ENCODE measurements around the gene XPR1. TPM values are rescaled to one million over a fixed set of nuclear protein-coding genes. Genes with fewer than 3 reads are reported as not detected.
A peak's percentile ranks its signal among the peaks of the same experiment; 100 is the strongest.

The XPR1 gene
- total and polyA plus RNA-seq, 8 donors = 0.92 to 27.0 (median 4.5) TPM

DNA sequence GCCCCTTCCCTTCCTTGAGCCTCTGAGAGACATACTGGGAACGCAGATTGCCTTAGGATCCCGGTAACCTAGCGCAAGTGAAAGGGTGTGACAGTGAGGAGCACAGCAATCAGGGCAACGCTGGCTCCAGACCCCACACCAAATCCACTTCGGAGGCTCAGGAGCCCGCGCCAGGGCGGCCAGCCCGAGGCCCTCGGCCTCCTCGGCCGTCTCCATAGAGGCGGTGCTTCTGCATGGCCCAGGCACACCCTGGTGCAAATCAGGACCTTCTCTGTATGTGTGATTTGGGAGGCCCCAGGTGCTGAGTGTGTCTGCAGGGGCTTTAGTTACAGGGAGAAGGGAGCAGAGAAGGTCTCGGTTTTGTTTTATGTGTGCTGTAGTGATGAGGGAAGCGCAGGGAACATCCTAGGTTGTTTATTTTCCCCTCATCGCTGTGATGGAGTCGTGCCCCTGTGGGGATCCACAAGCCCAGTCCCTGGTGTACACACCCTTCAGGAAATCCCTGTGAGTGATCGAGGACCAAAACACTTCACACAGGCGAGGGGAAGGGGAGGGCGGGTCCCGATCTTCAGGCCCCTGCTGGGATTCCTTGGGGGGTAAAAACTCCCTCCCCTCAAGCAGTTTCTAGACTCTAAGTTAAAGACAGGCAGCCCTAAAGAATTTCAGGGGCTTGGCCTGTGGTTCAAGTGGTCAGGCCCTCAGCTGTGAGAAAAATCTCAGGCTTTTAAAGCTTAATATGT lies 290.2 kb downstream of the XPR1 start:
- peaks cover 0 to 25% (median 9%) of the 10 kb centered on the region in 4 donors for H3K36me3 ChIP-seq
- peaks cover 9 to 28% (median 16%) of the 10 kb centered on the region in 4 donors for H3K4me1 ChIP-seq
- H3K9me3 ChIP-seq = no peaks in the 10 kb centered on the region
- intact Hi-C loops (cut with DNase I; ENCODE audit: low total_unique reads) = no loop called here
- H3K27me3 ChIP-seq = no peaks in the 10 kb centered on the region
- H3K27ac ChIP-seq = no peak overlapping the region
- 80 to 88% (median 83%) methylated on average over 9 to 21 of the region's 21 CpGs for WGBS, 5 donors
- no peak overlapping the region for H3K4me3 ChIP-seq
- TF ChIP-seq EP300 (IDR thresholded peaks at IDR 0.05) (no peak), POLR2A (IDR thresholded peaks at IDR 0.05) (no peak), POLR2AphosphoS5 (IDR thresholded peaks at IDR 0.05) (no peak)
- TF ChIP-seq, protein P1, sequence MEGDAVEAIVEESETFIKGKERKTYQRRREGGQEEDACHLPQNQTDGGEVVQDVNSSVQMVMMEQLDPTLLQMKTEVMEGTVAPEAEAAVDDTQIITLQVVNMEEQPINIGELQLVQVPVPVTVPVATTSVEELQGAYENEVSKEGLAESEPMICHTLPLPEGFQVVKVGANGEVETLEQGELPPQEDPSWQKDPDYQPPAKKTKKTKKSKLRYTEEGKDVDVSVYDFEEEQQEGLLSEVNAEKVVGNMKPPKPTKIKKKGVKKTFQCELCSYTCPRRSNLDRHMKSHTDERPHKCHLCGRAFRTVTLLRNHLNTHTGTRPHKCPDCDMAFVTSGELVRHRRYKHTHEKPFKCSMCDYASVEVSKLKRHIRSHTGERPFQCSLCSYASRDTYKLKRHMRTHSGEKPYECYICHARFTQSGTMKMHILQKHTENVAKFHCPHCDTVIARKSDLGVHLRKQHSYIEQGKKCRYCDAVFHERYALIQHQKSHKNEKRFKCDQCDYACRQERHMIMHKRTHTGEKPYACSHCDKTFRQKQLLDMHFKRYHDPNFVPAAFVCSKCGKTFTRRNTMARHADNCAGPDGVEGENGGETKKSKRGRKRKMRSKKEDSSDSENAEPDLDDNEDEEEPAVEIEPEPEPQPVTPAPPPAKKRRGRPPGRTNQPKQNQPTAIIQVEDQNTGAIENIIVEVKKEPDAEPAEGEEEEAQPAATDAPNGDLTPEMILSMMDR (IDR thresholded peaks at IDR 0.05) = no peak
- DNase-seq = no peak

DNA sequence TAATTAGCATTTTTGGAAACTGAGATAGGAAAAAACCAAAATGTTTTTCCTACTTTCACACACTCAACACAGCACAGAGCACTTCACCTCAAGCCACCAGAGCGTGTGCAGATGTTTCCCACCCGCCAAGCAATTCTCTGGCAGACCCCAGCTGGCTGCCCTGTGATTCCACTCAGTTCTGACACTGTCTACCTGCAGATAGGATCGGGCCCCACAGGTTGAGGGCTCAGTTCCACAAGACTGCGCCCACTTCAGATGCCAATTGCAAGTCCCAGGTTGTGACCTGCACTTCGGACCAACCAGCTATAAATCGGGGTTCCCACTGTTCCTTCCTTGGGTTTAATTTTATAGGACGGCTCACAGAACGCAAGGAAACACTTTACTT lies 290.8 kb downstream of the XPR1 start:
- intact Hi-C loops (cut with DNase I; ENCODE audit: low total_unique reads) = no loop called here
- DNase-seq = no peak
- WGBS, 5 donors = 82 to 91% (median 88%) methylated on average over 8 of the region's 8 CpGs
- TF ChIP-seq, protein P1 (IDR thresholded peaks at IDR 0.05) = no peak
- TF ChIP-seq POLR2A (IDR thresholded peaks at IDR 0.05) = no peak
- TF ChIP-seq EP300 (IDR thresholded peaks at IDR 0.05) = no peak
- TF ChIP-seq POLR2AphosphoS5 (IDR thresholded peaks at IDR 0.05) = no peak
- no peaks in the 10 kb centered on the region for H3K9me3 ChIP-seq
- H3K27ac ChIP-seq = no peak overlapping the region
- H3K4me1 ChIP-seq = peaks cover 13 to 34% (median 19%) of the 10 kb centered on the region in 4 donors
- no peak overlapping the region for H3K4me3 ChIP-seq
- H3K27me3 ChIP-seq = no peaks in the 10 kb centered on the region
- peaks cover 0 to 19% (median 5%) of the 10 kb centered on the region in 4 donors for H3K36me3 ChIP-seq

DNA sequence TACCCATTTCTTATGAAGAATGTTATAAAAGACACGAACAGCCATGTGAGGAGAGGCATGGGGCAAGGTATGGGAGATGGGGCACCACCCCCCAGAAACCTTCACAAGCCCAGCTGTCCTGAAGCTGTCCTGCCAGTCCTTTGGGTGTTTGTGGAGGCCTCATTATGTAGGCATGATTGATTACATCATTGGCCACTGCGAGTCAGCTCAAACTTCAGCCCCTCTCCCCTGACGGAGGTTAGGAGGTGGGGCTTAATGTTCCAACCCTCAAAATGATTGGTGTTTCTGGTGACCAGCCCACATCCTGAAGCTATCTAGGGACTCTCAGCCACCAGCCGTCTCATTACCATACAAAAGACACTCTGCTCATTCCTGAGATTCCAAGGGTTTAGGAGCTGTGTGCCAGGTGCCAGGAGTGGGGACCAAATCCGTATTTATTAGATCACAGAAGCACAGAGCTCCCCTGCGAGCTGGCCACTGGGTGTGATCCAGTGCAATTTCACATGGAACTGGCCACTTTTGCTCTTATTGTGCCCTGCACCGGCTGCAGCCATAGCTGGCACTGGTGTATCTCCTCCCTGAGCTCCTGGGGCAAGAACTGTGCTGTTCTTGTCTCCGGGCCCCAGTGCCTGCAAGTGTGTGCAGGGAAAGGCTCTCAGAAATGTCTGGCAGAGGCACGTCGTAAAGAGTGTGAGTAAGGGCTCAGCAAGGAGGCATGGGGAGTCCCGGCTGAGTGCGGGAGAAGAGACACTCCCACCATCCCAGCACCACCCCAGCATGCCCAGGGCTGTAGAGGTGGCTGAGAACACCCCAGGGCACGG lies 291.4 kb downstream of the XPR1 start:
- intact Hi-C loops (cut with DNase I; ENCODE audit: low total_unique reads) = no loop called here
- Histone ChIP-seq H3K9me3 (no peaks in the 10 kb centered on the region), H3K27ac (no peak overlapping the region), H3K36me3 (peaks cover 0 to 13% (median 2%) of the 10 kb centered on the region in 4 donors), H3K27me3 (no peaks in the 10 kb centered on the region), H3K4me3 (no peak overlapping the region), H3K4me1 (peaks cover 13 to 40% (median 23%) of the 10 kb centered on the region in 4 donors)
- WGBS, 5 donors = 51 to 60% (median 57%) methylated on average over 9 to 13 of the region's 13 CpGs
- TF ChIP-seq, protein P1 (IDR thresholded peaks at IDR 0.05) = no peak
- TF ChIP-seq POLR2A (IDR thresholded peaks at IDR 0.05) (no peak), POLR2AphosphoS5 (IDR thresholded peaks at IDR 0.05) (no peak), EP300 (IDR thresholded peaks at IDR 0.05) (no peak)
- peak in 1 of 2 donors; percentile 50 for DNase-seq

DNA sequence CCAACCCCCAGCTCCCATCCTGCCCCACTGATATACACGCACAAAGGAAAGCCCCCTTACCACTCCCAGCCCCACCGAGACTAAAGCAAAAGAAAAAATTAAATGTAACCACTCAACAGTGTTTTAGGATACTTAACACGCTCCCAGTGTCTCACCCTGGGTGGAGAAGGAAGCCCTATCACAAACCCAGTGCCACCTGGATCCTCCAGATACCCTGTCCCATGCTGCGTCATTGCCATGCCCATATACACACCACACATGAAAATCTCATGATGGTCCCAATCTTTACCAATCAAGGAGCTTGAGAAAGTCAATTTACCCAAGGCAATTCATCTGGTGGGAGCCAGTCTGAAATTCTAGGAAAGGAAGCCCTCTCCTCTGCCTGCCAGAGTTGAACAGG lies 292.1 kb downstream of the XPR1 start:
- Histone ChIP-seq H3K36me3 (peaks cover 0 to 6% (median 0%) of the 10 kb centered on the region in 4 donors), H3K27me3 (no peaks in the 10 kb centered on the region), H3K4me3 (no peak overlapping the region), H3K9me3 (no peaks in the 10 kb centered on the region), H3K4me1 (peaks cover 13 to 47% (median 26%) of the 10 kb centered on the region in 4 donors), H3K27ac (no peak overlapping the region)
- no peak for DNase-seq
- intact Hi-C loops (cut with DNase I; ENCODE audit: low total_unique reads) = no loop called here
- WGBS, 5 donors = 49 to 86% (median 73%) methylated on average over 4 of the region's 4 CpGs
- TF ChIP-seq POLR2A (IDR thresholded peaks at IDR 0.05) = no peak
- TF ChIP-seq, protein P1 (IDR thresholded peaks at IDR 0.05) = no peak
- TF ChIP-seq EP300 (IDR thresholded peaks at IDR 0.05) = no peak
- no peak for TF ChIP-seq POLR2AphosphoS5 (IDR thresholded peaks at IDR 0.05)
